GM18507 (cell line): ENCODE data around the gene UBE2G2.

Experiments used
- DNase-seq: peaks from one replicate; pipeline ENCODE4 v3.0.0; 2011; ENCODE audit warnings: low read depth; ENCODE audit not compliant: insufficient read length; ENCODE audit errors: extremely low spot score
- FAIRE-seq: peaks from 2 replicates; lab custom pipeline; 2011; peaks lifted over from hg19 to GRCh38; lab: Jason Lieb, UNC

The UBE2G2 gene

GRCh38 chr21:44756423-44757185, 45.0 kb downstream of the UBE2G2 start:
- FAIRE-seq = no peak
- DNase-seq = no peak

GRCh38 chr21:44755227-44755626, 46.4 kb downstream of the UBE2G2 start:
- FAIRE-seq (no peak), DNase-seq (no peak)

- DNase-seq = no peak
- no peak for FAIRE-seq
Observed at GRCh38 chr21:44753357-44753756, 48.3 kb downstream of the UBE2G2 start.

- no peak for FAIRE-seq
- DNase-seq = no peak
Observed at GRCh38 chr21:44752671-44753235, 48.9 kb downstream of the UBE2G2 start.

GRCh38 chr21:44751799-44752636, 49.6 kb downstream of the UBE2G2 start:
- DNase-seq = no peak
- FAIRE-seq = no peak

GRCh38 chr21:44751186-44751798, 50.3 kb downstream of the UBE2G2 start:
- DNase-seq (no peak), FAIRE-seq (no peak)

- FAIRE-seq (no peak), DNase-seq (no peak)
Observed at GRCh38 chr21:44750675-44751025, 51.0 kb downstream of the UBE2G2 start.

GRCh38 chr21:44749759-44750674, 51.6 kb downstream of the UBE2G2 start:
- FAIRE-seq (no peak), DNase-seq (no peak)

- DNase-seq (no peak), FAIRE-seq (no peak)
Observed at GRCh38 chr21:44749116-44749758, 52.4 kb downstream of the UBE2G2 start.

- FAIRE-seq (no peak), DNase-seq (no peak)
Observed at GRCh38 chr21:44748621-44749020, 53.0 kb downstream of the UBE2G2 start.

- DNase-seq (no peak), FAIRE-seq (no peak)
Observed at GRCh38 chr21:44742418-44743153, 59.0 kb downstream of the UBE2G2 start.

GRCh38 chr21:44741921-44742320, 59.7 kb downstream of the UBE2G2 start:
- FAIRE-seq (no peak), DNase-seq (no peak)

GRCh38 chr21:44740742-44741141, 60.9 kb downstream of the UBE2G2 start:
- FAIRE-seq (no peak), DNase-seq (no peak)

- DNase-seq (no peak), FAIRE-seq (no peak)
Observed at GRCh38 chr21:44739316-44739715, 62.3 kb downstream of the UBE2G2 start.

- FAIRE-seq (no peak), DNase-seq (no peak)
Observed at GRCh38 chr21:44738621-44739020, 63.0 kb downstream of the UBE2G2 start.

- no peak for FAIRE-seq
- no peak for DNase-seq
Observed at GRCh38 chr21:44737706-44738354, 63.8 kb downstream of the UBE2G2 start.

GRCh38 chr21:44736291-44737004, 65.2 kb downstream of the UBE2G2 start:
- DNase-seq (no peak), FAIRE-seq (no peak)
